Effector CD4-positive, alpha-beta T cell (primary cell): ENCODE measurements around the gene OR4D6. TPM values are rescaled to one million over a fixed set of nuclear protein-coding genes. Genes with fewer than 3 reads are reported as not detected.
"Not testable (repeated sequence)": the region's sequence is repeated elsewhere in the genome, so short reads cannot be mapped to it uniquely, and the experiment has no call there.

Experiments
- DNase-seq: peaks from one replicate; pipeline ENCODE4 v3.0.0-alpha.2; 2020
- total RNA-seq: gene quantifications from one replicate; lab custom pipeline; 2026; lab: John Stamatoyannopoulos, UW

OR4D6 gene
- not detected for total RNA-seq

GRCh38 chr11:59456661-59457060, at the start of gene OR4D6:
OR4D6 (plus strand) TSS chr11:59456961; CDS start chr11:59456961, 0 bp downstream.
- no peak for DNase-seq

GRCh38 chr11:59413646-59414045, 43.1 kb upstream of the OR4D6 start:
- DNase-seq = no peak

GRCh38 chr11:59415111-59415510, 41.6 kb upstream of the OR4D6 start:
- no peak for DNase-seq

- no peak for DNase-seq
Measured at GRCh38 chr11:59416613-59417012, 40.1 kb upstream of the OR4D6 start.

- DNase-seq = no peak
Measured at GRCh38 chr11:59417023-59417422, 39.7 kb upstream of the OR4D6 start.

GRCh38 chr11:59418156-59418555, 38.6 kb upstream of the OR4D6 start:
- no peak for DNase-seq

- no peak for DNase-seq
Measured at GRCh38 chr11:59423835-59424234, 32.9 kb upstream of the OR4D6 start.

GRCh38 chr11:59425131-59425530, 31.6 kb upstream of the OR4D6 start:
- no peak for DNase-seq

- DNase-seq = no peak
Measured at GRCh38 chr11:59426361-59427067, 30.2 kb upstream of the OR4D6 start, which contains the start of gene OR5A2. OR5A2 (minus strand) TSS chr11:59426413; CDS start chr11:59422953, 3,460 bp downstream.

GRCh38 chr11:59427068-59427382, 29.7 kb upstream of the OR4D6 start:
- no peak for DNase-seq

- DNase-seq = peak; percentile 23
Measured at GRCh38 chr11:59429924-59430516, 26.7 kb upstream of the OR4D6 start.

GRCh38 chr11:59436169-59436568, 20.6 kb upstream of the OR4D6 start, which contains the start of gene OR5A1:
OR5A1 (plus strand) TSS chr11:59436469; CDS start chr11:59443169, 6,700 bp downstream.
- DNase-seq = no peak

GRCh38 chr11:59437770-59438169, 19.0 kb upstream of the OR4D6 start:
- no peak for DNase-seq

- DNase-seq = not testable (repeated sequence)
Measured at GRCh38 chr11:59445624-59446023, 11.1 kb upstream of the OR4D6 start.

GRCh38 chr11:59448484-59448883, 8.3 kb upstream of the OR4D6 start:
- DNase-seq = no peak

GRCh38 chr11:59459916-59460315, 3.2 kb downstream of the OR4D6 start:
- DNase-seq = no peak

- DNase-seq = no peak
Measured at GRCh38 chr11:59463190-59463641, 6.5 kb downstream of the OR4D6 start.

GRCh38 chr11:59473015-59473414, 16.3 kb downstream of the OR4D6 start, which contains the start of gene OR4D10:
OR4D10 (plus strand) TSS chr11:59473315; CDS start chr11:59477430, 4,115 bp downstream.
- DNase-seq = no peak

- no peak for DNase-seq
Measured at GRCh38 chr11:59475176-59475575, 18.4 kb downstream of the OR4D6 start.

- DNase-seq = no peak
Measured at GRCh38 chr11:59479906-59480305, 23.1 kb downstream of the OR4D6 start.

GRCh38 chr11:59480359-59480758, 23.6 kb downstream of the OR4D6 start:
- DNase-seq = no peak

GRCh38 chr11:59501931-59502330, 45.2 kb downstream of the OR4D6 start:
- no peak for DNase-seq

GRCh38 chr11:59503276-59503675, 46.5 kb downstream of the OR4D6 start, which contains the start of gene OR4D11:
OR4D11 (plus strand) TSS chr11:59503576; CDS start chr11:59503576, 0 bp downstream.
- no peak for DNase-seq
